NCI-H460 (cell line): ENCODE results near the gene KANSL1. TPM values are rescaled to one million over a fixed set of nuclear protein-coding genes. Genes with fewer than 3 reads are reported as not detected.

Experiments used
- DNase-seq: peaks from one replicate; pipeline ENCODE4 v3.0.0-alpha.2; 2016; ENCODE audit warnings: low read depth; ENCODE audit errors: extremely low read depth
- total RNA-seq: library from RNA; depleted of rRNA; stranded (reverse); fragments of >200 nt; shearing (Covaris generic); gene quantifications from 2 replicates; pipeline ENCODE4 v1.2.3, GENCODE V29; 2014

Gene KANSL1
- total RNA-seq, 1 experiment from 2014 or later, result 20.4 TPM

DNA sequence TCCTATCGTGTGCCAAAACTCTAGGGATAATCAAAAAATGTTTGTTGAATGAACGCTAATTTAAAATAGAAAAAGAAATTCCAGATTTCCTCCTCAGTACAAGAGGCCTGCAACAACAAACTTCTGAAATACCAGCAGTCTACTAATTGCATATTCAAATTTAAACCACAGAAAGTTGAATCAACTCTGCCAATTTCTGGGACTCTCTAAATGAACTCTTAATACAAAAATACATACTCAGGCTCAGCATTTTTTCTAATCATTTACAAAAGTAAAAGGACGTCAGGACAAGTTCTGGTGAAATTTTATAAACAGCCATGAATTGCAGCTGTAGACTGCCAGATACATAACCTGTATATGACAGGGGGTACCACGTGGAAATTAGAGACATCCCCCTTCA, 49.0 kb downstream of the KANSL1 start:
- DNase-seq, result no peak

DNA sequence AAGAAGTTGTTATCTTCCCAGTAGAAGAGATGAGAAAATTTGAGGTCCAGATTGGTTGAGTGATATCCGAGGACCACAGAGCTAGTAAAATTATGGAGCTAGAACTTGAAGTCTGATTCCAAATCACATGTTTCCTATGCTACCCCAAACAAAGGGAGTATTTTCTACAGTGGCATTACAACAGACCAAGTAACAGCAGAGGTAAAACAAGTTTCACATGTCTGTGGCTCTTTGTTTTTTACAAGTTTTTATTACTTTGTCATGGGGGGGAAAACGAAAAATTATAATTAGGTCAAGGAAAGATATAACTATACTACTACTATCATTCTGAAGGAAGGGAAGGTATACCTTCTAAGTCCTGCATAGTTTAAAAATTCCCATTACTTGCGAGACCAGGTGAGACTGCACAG, 49.4 kb downstream of the KANSL1 start:
- DNase-seq, result no peak

DNA sequence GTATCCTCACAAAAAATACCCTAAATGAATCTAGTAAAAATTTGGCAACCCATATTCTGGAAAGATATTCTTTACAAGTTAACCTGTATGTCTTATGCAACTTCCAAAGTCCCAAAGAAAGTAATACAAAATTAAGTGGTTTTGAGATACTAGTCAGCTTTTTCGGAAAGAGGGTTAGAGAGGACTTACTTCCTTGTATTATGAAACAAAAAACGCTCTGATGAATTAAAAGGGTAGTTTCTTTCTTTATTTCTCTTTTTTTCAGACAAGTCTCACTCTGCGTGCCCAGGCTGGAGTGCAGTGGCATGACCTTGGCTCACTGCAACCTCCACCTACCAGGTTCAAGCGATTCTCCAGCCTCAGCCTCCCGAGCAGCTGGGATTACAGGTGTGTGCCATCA, 51.6 kb downstream of the KANSL1 start:
- no peak for DNase-seq

DNA sequence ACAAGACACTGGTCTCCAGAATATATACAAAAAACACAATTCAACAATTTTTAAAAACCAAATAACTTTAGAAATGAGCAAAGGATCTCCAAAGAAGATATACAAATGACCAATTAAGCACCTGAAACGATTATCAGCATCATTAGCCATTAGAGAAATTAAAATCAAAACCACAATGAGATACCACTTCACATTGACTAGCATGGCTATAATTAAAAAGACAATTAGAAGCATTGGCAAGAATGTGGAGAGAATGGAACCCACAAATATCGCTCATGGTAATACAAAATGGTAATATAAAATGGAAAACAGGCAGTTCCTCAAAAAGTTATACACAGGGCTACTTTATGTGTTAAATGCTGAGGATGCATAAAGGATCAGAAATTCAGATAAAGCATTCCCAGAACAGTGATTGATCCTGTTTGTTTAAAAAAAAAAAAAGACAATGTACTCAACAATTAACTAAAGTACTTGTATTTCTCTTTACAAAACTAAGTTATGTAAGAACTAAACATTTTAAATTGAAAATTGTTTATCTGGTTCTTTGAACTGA, 52.5 kb downstream of the KANSL1 start:
- no peak for DNase-seq

DNA sequence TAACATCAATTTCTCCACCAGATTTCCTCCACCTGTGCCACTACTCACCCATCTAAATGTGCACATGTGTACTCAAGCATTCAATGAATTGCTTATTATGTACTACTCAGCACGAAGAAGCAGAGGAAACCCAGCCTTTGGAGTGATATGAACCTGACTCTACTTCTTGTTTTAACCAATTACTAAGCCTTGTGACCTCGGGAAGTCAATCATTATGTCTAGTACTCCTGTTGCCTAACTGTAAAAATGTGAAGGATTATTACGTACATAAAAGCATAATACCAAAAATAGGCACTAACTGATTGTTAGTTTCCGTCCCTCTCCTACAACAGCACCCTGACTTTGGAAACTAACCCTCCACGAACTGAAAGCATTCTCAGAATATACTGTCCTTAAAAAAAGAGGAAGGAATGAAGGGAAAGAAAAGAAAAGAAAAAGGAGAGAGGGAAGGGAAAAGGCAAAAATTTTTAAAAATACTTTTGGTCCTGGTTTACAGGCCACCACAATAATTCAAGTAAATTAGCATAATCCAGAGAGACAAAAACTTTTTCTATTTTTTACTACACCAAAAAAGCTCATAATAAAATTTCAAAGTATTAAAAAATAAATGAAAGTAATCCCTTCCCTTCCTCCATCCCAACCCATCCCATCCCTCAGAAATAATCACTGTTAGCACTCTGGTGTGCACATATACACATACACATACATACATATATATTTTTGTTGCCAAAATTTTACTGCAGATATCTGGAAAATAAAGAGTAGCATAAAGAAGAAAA, 53.6 kb downstream of the KANSL1 start:
- DNase-seq, result no peak

DNA sequence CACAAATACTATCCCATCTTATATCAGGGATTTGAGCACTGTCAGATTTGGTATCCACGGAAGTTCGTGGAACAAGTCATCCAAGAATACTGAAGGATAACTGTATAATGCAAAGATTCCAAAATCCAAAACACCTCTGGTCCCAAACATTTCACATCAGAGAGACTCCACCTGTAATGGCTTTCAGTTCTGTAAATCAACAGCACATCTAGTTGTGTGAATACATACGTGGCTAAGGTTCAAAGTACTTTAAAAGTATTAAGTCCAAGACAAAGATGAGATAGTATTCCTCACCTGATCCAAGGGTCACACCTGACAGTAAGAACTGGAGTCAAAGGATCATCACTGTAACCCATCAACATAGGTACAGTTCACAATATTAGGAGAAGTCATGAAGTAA, 54.8 kb downstream of the KANSL1 start:
- DNase-seq, result no peak

DNA sequence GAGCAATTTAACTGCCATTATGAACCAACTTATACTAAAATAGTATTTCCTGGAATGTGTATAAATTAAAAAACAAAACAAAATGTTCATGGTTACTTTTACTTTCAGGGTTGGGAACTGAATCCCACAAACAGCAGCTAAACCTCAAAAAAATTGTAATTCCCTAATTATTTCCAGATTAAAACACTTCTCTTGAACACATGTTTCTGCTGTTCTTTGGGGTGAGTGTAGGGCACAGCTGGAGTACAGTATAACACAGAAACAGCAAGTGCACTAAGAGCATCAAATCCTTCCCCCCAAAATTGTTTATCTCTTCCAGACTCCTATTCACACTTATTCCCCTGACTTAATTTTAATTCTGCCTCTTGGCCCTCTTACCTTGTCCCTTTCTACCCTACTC, 56.4 kb downstream of the KANSL1 start:
- no peak for DNase-seq

DNA sequence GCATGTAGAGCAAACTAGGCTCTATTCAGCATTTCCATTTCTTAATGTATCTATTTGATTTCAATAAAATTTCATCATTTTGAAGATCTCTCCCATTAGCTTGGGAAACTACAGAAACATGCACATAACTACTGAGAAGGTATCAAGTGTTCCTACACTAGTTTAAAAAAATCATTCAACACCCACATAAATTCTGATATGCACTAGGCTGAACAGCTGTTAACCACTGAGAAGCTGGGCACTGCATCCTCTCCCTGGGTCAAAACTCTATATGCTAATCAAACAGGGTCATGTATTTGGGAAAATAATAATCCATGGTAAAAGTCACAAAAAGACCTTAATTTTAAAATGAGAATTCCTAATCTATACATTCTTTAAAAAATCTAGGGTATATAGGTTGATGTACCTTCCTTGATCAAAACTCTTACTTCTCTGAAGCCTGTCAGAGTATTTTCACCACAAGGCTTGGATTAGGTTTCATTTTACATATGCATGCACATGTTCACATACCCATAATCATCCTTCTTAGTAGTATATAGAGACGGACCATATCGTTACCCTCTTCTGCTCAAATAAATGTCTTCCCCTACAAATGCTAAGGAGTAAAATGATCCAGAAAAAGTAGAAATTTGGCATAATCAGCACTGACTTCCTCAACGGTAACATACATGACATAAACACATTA, 57.2 kb downstream of the KANSL1 start:
- DNase-seq, result no peak

DNA sequence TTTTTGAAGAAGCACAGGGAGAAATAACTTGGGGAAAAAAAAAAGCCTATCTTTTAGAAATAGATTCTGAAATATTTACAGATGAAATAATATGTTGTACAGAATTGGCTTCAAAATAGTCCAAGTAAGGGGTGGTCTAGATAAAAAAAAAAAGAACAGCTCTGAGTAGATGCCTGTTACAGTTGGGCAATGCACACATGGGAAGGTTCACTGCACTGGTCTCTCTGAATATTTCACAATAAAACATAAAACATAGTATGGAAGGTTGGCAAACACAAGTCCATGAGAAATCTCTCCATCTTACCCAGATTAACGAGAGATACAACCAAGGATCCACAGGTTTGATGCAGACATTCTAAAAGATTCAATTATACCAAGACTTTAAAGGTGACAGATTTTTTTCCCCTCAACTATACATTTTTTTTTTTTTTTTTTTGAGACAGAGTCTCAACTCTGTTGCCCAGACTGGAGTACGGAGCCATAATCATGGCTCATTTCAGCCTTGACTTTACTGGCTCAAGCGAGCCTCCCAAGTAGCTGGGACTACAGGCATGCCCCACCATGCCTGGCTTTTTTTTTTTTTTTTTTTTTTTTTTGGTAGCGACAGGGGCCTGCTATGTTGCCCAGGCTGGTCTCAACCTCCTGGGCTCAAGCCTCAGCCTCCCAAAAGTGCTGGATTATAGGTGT, 58.0 kb downstream of the KANSL1 start:
- DNase-seq, result no peak

DNA sequence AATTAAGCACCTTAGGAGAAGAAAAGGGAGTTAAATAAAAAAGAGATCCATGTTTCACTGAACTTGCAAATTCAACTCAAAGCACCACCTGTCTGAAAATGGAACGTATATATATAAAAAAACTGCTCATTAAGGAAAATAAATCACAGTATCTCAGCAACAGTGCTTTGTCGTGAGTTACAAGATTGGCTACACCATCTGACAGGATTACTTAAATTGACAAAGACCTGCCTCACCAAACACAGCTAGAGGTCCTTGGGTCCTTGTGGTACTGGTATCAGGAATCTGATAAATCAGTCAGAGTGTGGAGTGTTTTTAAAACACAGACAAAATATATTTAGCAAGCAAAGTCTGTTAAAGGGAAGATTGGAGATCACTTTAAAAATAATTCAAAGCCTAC, 63.9 kb downstream of the KANSL1 start:
- no peak for DNase-seq

DNA sequence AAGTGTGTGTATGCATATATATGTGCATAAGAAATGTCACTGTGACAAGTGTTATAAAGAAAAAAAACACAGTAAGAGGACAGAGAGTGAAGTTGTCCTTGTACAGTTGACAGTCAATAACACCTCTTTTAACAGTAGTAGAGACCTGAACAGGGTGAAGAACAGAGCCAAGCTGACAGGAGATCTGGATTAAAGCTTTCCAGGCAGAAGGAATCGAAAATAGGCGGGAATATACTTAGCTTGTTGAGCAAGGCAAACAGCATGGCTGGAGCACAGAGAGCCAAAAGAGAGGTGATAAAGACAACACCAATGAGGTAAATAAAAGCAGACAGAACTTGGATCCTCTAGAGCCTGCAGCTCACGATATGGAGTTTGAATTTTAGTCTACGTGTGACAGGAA, 64.8 kb downstream of the KANSL1 start:
- DNase-seq, result no peak

DNA sequence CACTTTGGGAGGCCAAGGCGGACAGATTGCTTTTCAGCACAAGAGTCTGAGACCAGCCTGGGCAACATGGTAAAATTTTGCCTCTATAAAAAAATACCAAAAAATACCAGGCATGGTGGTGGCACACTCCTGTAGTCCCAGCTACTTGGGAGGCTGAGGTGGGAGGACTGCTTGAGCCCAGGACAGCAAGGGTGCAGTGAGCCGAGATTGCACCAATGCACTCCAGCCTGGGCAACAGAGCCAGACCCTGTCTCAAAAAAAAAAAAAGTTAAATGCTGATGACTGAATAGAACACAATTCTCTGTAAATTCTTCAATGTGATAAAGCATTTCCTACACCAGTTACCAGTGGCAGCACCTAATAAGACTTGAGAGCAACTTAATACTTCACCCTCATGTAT, 65.7 kb downstream of the KANSL1 start:
- no peak for DNase-seq

DNA sequence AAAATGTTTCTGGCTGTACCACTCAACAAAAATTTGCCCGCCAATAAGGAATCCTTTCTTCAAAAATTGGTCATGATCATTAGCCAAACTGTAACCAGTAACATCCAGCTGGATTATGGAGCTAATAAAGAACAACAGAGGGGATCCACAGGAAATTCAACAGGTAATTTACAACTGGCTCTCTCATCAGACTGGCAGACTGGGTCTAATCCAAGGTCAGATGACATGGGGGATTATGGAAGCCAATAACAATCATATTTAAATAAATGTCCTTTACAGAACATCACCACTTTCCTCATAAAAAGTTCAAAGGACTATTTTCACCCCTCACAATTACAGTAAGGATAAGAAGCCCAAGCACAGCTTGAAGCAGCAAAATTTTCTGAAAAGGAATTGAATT, 66.4 kb downstream of the KANSL1 start:
- no peak for DNase-seq

DNA sequence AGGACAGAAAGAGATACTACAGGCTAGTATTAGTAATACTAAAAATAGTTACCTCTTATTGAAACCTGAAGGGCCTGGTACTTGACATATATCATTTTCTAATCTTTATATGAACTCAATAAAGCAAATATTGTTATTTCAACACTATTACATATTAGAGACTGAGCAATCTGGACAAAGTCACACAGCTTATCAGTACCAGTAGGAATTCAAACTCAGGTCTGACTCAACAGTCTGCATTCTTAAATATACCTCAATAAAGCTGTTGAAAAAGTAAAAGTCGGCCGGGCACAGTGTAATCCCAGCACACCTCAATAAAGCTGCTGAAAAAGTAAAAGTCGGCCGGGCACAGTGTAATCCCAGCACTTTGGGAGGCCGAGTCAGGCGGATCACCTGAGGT, 67.4 kb downstream of the KANSL1 start:
- DNase-seq, result no peak

DNA sequence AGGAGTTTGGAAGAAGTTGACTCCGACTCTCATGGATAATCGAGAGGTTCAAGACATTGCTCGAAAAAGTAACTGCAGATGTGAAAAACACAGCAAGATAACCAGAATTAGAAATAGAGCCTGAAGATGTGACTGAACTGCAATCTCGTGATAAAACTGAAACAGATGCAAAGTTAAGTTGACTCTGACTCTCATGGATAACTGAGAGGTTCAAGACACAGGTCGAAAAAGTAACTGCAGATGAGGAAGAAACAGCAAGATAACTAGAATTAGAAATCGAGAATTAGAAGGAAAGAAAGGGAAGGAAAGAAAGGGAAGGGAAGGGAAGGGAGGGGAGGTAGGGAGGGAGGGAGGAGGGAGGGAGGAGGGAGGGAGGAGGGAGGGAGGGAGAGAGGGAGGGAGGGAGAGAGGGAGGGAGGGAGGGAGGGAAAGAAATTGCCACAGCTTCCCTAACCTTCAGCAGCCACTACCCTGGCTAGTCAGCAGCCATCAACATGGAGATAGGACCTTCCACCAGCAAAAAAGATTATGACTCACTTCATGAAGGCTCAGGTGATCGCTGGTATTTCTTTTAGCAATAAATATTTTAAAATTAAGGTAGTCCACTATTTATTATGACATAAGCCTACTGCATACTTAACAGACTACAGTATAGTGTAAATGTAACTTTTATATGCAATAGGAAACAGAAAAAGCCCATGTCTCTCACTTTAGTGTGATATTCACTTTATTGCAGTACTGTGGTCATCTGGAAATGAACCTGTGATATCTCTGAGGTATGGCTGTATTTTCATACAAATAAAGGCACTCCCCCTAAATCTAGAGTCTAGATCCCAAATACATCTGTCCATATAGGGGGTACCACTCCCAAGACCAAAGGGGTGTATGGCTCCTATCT, 68.3 kb downstream of the KANSL1 start:
- DNase-seq, result no peak

DNA sequence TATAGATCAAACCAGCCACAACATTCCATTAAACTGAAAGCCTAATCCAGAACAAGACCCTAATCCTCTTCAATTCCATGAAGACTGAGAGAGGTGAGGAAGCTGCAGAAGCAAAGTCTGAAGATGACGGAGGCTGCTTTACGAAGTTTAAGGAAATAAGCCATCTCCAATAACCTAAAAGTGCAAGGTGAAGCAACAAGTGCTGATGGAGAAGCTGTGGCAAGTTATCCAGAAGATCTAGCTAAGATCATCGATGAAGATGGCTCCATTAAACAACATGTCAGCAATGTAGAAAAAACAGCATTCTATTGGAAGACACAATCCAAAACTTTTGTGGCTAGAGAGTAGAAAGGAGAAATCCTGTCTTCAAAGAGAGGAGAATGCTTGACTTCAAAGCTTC, 69.6 kb downstream of the KANSL1 start:
- DNase-seq, result no peak

DNA sequence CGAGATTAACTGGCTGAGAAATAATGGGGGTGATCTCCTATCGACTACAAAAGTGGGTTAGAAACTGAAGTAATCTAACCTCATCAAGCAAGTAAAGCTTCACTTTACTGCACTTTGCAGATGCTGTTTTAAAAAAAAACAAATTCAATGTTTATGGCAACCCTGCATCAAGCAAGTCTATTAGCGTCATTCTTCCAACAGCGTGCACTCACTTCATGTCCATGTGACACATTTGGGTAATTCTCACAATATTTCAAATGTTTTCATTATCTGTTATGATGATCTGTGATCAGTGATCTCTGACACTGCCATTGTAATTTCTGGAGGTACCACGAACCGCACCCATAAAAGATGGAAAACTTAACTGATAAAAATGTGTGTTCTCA, 70.8 kb downstream of the KANSL1 start:
- DNase-seq, result no peak

DNA sequence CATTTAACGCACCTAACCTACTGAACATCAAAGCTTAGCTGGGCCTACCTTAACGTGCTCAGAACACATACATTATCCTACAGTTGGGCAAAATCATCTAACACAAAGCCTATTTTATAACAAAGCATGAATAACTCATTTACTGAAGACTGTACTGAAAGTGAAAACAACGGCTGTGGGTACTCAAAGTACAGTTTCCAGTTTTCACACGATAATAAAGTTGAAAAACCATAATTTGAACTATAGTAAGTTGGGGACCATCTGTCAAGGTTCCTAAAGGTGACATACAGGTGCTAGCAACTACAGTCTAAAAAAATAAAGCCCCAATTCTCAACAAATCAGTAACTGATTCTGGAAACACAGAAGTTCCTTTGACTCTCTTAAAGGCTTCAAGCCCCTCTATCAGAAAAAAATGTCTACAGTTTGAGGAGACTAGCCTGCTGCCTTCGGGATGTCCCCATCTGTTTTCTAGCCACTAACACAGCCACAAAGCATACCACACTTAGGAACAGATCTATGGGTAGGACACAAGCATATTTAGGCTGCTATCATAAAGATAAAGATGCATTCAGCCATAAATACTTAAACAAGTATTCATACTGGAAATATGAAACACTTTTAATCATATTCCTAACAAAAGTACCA, 71.3 kb downstream of the KANSL1 start:
- no peak for DNase-seq

DNA sequence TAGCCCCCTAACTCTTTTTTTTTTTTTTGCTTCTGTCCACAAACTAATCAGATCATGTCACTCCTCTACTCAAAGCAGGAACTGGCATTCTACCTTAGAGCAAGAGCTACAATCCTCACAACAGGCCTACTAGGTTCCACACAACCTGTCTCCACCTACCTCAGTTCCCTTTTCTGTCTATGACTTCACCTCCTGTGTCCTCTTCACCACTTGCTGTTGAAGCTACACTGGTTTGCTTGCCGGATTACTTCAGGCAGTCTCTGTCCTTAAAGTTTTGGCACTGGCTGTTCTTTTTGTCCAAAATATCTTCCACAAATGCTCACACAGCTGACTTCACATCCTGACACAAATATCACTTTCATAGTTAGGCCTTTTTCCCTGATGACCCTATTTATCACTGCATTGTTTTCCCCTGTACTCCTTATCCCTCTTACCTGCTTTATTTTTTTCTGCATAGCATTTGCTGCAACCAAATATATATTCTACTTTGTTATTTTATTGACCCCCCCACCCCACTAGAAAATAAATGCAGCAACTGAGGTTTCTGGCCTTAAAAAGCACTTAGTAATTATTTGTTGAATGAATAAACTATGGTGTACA, 72.0 kb downstream of the KANSL1 start:
- DNase-seq, result no peak

DNA sequence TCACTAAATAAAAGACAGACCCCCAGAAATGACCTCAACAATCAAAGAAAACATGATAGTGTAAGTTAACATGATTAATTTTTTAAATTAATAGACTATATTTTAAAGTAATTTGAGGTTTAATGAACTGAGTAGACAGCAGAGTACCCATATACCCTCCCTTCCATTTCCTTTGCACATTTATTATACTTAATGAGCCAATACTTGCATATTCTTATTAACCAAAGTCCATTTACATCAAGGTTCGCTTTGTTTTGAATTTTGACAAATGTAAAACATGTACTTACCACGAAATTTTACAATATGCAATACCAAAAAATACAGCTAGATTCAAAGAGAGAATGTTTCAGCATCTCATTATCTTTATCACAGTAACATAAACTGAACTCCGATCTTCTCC, 72.7 kb downstream of the KANSL1 start:
- no peak for DNase-seq
